Cardiac septum (tissue), 1 donor: ENCODE measurements around the gene CAMP. TPM values are rescaled to one million over a fixed set of nuclear protein-coding genes. Genes with fewer than 3 reads are reported as not detected.
"Not testable (repeated sequence)": the region's sequence is repeated elsewhere in the genome, so short reads cannot be mapped to it uniquely, and the experiment has no call there.

ENCODE experiments used
- DNase-seq: peaks from one replicate; pipeline ENCODE4 v3.0.0-alpha.2; 2020; ENCODE audit warnings: low spot score
- intact Hi-C: fragments of 100-400 bp; cut with DNase I; formaldehyde crosslinking; loops from one replicate; pipeline ENCODE4 v1.14.0; 2022
- total RNA-seq: library from RNA; stranded (reverse); fragmentation: NEBNext Ultra II Directional; extraction: Animal tissue kit (Norgen Biotek cat#: 25700); gene quantifications from one replicate; pipeline ENCODE4 v1.2.1, GENCODE V29; 2021
- donor health status: DM: no; HTN: no; CAD: no.

The CAMP gene
- total RNA-seq, 1 donor from 2014 or later = 0.67 TPM

- DNase-seq = no peak
- intact Hi-C loops = no loop called here
Observed at GRCh38 chr3:48209445-48209844, 13.8 kb upstream of the CAMP start.

- intact Hi-C loops, DNase-seq: not testable (repeated sequence)
Observed at GRCh38 chr3:48210534-48210933, 12.8 kb upstream of the CAMP start.

- intact Hi-C loops, DNase-seq: not testable (repeated sequence)
Observed at GRCh38 chr3:48211776-48212175, 11.5 kb upstream of the CAMP start.

GRCh38 chr3:48214225-48214624, 9.1 kb upstream of the CAMP start:
- DNase-seq = no peak
- intact Hi-C loops = no loop called here

- DNase-seq = no peak
- intact Hi-C loops = no loop called here
Observed at GRCh38 chr3:48215019-48215418, 8.3 kb upstream of the CAMP start.

GRCh38 chr3:48215466-48215865, 7.8 kb upstream of the CAMP start:
- DNase-seq = no peak

GRCh38 chr3:48215876-48216275, 7.4 kb upstream of the CAMP start:
- intact Hi-C loops = no loop called here
- DNase-seq = no peak

More at GRCh38 chr3:48215466-48215865, 7.8 kb upstream of the CAMP start:
- intact Hi-C loops = no loop called here

- no peak for DNase-seq
- intact Hi-C loops = no loop called here
Observed at GRCh38 chr3:48217449-48217848, 5.8 kb upstream of the CAMP start.

GRCh38 chr3:48218537-48218936, 4.8 kb upstream of the CAMP start:
- intact Hi-C loops = no loop called here
- DNase-seq = no peak

- intact Hi-C loops = no loop called here
- no peak for DNase-seq
Observed at GRCh38 chr3:48219543-48219942, 3.8 kb upstream of the CAMP start.

- intact Hi-C loops = no loop called here
- DNase-seq = no peak
Observed at GRCh38 chr3:48220746-48221145, 2.5 kb upstream of the CAMP start.

GRCh38 chr3:48225587-48225986, 2.3 kb downstream of the CAMP start:
- intact Hi-C loops = no loop called here
- DNase-seq = no peak

- no peak for DNase-seq
- intact Hi-C loops = no loop called here
Observed at GRCh38 chr3:48226939-48227338, 3.6 kb downstream of the CAMP start.

- no peak for DNase-seq
- intact Hi-C loops = loop anchor here (5.0 kb wide), 1 partner anchor 205 kb away; no protein-coding TSS in a partner anchor
Observed at GRCh38 chr3:48232232-48232631, 8.9 kb downstream of the CAMP start.

- intact Hi-C loops = loop anchor here (5.0 kb wide), 1 partner anchor 205 kb away; no protein-coding TSS in a partner anchor
- DNase-seq = no peak
Observed at GRCh38 chr3:48232734-48233133, 9.4 kb downstream of the CAMP start.

GRCh38 chr3:48233542-48233941, 10.2 kb downstream of the CAMP start:
- no peak for DNase-seq
- intact Hi-C loops = loop anchor here (5.0 kb wide), 1 partner anchor 204 kb away; no protein-coding TSS in a partner anchor

- DNase-seq = no peak
- intact Hi-C loops = no loop called here
Observed at GRCh38 chr3:48236531-48236930, 13.2 kb downstream of the CAMP start.

GRCh38 chr3:48238531-48239085, 15.3 kb downstream of the CAMP start:
- no peak for DNase-seq

GRCh38 chr3:48240000-48240963, 17.0 kb downstream of the CAMP start:
- intact Hi-C loops = no loop called here
- no peak for DNase-seq

More at GRCh38 chr3:48238531-48239085, 15.3 kb downstream of the CAMP start:
- intact Hi-C loops = no loop called here

- no peak for DNase-seq
- intact Hi-C loops = no loop called here
Observed at GRCh38 chr3:48241796-48242455, 18.6 kb downstream of the CAMP start.
